Measurements from ENCODE around the gene RABGAP1L.

DNA sequence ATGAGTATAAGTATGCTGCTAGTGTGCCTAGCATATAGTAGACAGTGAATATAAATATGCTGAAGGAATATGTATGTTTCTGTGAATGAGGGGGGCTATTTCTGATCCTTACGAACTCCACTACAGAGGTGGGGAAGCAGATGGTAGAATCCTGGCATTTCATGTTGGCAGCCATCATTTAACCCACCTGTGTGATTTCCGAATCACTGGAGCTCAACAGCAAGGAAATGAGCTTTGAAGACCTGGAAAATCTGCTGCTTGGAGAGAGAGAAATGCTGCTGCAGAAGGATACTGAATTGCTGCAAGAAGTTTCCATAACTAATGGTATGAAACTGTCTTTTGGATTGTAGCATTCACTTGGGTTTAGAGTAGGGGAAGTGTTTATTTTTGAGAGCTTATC is 83.5 kb downstream of the RABGAP1L start:
- TF ChIP-seq POLR2A (IDR thresholded peaks at IDR 0.05; ENCODE audit: low read length) (no peak), GATA1 (IDR thresholded peaks at IDR 0.05; ENCODE audit: low read depth, low read length) (no peak)

Measured in erythroblast (primary cell).